NCI-H82 (cell line): Measurements from ENCODE around the gene PAPPA.

Source experiments
- DNase-seq: peaks from one replicate; lab custom pipeline; 2025; lab: John Stamatoyannopoulos, UW

Gene PAPPA

GRCh38 chr9:116350213-116350612 lies 196.6 kb downstream of the PAPPA start:
- no peak for DNase-seq

DNA sequence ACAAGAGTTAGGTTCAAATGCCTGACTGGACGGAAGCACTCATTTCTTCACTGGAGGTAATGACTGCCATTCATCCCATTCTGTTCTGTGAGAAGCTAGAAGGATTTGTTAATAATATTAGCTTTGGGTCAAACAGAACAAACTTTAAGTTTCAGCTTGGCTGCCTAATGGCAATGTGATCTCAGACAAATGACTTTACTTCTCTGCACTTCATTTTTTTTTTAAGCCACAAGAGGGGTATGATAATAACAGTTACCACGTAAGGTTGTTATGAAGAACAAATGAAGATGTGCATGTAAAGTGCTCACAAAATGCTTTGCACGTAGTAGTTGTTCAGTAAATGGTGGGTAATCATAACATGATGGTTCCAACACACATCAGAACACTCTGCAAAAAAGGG lies 199.4 kb downstream of the PAPPA start:
- DNase-seq, result no peak

DNA sequence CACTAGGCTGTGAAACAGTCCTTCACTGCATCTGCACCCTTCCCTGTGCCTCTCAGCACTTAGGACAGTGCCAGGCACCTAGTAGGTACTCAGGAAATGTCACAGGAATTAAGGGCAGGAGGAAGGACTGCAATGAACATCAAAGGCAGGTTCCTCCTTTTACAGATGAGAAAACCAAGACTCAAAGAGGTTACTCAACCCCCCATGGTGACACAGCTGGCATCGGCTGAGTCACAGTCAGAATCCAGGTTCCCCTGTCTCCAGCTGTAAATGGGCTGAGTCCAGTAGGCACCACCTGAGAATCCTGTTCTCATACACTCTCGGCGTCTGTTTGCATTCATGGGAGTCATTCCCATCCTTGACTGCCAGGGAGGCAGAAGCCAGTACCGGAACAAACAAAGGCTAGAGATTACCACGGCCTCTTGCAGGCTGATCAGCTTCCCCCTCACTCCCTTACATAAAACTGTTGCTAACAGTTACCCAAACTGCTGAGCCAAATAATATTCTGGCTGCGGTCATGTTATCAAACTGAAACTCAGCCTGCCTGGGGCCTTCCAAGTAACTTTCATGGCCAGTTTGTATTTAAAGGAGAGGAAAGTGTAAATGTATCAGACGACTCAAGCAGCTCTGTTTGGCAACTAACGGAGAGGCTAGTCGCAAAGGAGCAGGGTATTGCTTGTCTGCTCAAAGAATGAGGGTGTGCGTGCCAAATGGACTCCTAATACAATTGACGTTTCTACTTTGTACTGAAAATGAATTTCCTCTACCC lies 201.7 kb downstream of the PAPPA start:
- DNase-seq, result no peak

- no peak for DNase-seq
Observed at GRCh38 chr9:116358251-116358650, 204.7 kb downstream of the PAPPA start.

DNA sequence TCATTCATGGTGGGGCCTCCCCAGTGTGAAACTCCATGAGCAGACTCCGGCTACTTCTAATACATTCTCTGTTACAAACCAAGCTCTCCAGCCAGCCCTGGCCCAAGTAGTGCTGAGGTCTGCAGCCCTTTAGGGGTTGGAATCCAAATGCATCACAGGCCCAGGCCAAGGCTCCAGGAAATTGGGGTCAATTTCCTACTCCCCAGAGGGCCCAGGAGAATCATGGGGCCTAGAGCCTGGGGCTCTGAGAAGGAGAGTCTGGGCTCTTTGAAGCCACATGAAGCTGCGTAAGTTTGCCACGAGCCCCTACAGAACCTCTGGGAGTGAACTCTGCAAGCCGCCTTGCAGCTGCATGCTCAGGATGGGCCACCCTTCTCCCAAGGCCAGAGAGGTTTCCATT lies 206.4 kb downstream of the PAPPA start:
- no peak for DNase-seq

- no peak for DNase-seq
Observed at GRCh38 chr9:116360989-116361388, 207.4 kb downstream of the PAPPA start.

DNA sequence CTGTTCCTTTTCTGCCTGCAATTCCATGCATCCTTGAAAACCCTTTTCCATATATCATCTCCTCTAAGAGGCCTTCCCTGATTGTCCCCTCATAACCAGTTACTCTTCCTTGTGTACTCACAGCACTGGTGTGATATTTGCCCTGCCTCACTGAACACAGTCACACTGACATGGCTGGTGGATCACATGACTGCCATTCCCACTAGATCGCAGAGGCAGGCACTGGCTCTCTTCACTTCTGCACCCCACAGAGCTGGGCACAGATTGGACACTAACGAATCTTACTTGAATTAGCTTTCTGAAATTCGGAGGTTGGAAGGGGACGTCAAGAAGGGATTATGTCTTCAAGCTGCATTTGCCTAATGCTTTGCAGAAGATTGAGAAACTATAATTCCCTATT lies 208.0 kb downstream of the PAPPA start:
- DNase-seq, result no peak

DNA sequence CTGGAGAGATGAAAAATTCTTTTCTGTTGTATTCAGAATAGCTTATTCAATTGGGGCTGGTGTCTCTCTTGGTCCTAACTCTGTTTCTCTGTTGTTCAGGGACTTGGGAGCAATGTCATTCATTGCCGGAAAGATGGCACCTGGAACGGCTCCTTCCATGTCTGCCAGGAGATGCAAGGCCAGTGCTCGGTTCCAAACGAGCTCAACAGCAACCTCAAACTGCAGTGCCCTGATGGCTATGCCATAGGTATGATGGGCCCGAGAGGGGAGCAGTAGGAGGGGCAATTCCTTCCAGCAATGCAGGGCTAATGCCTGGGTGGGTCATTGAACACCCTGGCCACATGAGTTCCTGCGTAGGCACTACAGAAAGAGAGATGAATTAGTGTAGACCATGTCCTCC lies 208.9 kb downstream of the PAPPA start:
- DNase-seq, result no peak

GRCh38 chr9:116365056-116365471 lies 211.5 kb downstream of the PAPPA start:
- no peak for DNase-seq

DNA sequence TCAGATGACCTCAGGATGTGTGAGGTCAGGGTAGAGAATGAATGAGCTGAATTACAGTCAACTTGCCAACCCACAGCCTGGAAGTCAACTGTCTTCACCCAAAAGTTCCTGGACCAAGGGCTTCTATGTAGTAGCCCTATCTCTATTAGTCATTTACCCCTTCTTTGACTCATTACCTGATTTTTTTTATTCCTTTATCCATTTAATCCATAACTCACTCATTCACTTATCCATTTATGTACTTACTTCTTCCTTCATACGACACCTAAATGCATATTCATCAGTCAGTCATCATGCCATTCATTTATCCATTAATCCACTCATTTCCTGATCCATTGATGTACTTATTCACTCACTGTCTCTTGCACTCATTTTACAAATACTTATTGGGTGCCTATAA lies 212.7 kb downstream of the PAPPA start:
- no peak for DNase-seq

DNA sequence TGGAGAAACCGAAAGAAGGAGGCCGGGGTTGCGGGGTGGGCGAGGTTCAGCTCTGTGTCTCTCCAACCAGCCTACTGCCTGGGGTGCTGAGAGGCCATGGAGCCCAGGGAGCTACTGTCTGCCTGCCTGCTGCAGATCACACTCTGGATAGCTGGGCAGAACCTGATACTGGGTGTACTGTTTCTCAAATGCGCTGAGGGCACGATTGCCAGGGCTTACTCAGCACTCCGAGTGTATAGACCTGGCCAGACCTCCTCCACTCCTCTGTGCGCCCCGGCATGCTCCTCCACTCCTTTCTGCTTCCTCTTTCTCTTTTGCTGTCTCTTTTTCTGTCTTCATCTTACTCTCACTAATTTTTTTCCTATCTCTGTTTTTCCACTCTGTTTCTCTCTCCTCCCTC lies 215.1 kb downstream of the PAPPA start:
- DNase-seq, result no peak

- no peak for DNase-seq
Observed at GRCh38 chr9:116369706-116370105, 216.1 kb downstream of the PAPPA start.

- DNase-seq, result no peak
Observed at GRCh38 chr9:116370556-116370955, 217.0 kb downstream of the PAPPA start.

GRCh38 chr9:116372081-116372673 lies 218.6 kb downstream of the PAPPA start:
- DNase-seq, result no peak

- no peak for DNase-seq
Observed at GRCh38 chr9:116372786-116373185, 219.2 kb downstream of the PAPPA start.

DNA sequence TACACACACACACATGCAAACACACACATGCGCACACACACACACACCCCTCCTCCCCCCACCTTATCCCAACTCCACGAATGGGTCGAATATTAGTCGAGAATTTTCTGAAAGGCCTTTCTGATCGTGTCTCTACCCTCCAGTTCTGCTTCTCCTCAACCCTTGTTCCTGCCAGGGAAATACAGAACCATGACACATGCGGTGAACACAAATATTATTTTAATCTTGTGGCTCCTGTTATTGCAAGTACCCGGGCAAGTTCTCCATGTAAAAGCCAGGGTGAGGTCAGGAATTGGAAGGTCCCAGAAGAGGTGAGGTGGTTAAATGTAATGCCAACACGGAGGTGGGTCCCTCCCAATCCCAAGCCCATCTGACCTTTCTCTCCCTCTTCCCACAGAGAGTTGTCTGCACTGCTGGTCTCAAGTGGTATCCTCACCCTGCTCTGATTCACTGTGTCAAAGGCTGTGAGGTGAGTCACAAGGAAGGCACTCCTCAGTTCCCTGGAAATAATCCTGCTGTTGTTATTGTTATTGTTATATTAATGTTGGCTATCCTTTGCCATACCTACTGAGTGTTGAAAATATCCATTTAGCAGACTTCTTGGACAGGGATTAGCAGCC lies 223.7 kb downstream of the PAPPA start:
- no peak for DNase-seq

DNA sequence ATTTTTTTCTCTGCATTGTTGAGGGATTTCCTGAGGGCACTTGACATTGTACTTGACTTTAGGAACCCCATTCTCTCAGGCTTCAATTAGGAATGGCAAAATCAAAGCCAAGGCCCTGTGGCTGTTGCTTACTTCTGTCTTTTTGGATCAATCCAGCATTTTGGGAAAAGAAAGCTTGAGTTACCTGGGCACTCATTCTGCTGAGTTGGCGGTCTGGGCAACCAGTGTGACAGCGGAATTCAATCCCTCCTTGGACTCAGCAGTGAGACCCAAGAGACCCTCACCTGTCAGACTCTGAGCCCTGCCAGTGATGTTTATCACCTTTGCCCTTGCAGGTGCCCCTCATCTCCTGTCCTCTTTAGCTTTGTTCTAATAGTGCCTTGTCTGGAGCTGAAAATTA lies 225.3 kb downstream of the PAPPA start:
- no peak for DNase-seq

DNA sequence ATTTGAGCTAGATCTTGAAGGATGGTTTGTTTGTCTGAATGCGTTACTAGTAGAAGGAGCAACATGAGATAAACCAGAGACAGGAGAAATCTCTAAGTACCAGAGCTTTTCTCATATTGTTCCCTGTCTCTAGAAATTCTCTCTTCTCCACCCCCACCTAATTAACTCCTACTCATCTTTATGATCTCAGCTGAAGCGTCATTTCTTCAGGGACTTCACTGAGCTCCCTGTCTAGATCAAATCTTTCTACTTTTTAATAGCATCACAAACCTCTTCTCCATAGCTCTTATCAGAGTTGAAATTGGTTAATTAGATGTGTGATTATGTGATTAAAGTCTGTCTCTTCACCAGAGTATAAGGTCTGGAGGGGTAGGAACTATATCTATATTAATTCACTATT lies 226.2 kb downstream of the PAPPA start:
- no peak for DNase-seq

DNA sequence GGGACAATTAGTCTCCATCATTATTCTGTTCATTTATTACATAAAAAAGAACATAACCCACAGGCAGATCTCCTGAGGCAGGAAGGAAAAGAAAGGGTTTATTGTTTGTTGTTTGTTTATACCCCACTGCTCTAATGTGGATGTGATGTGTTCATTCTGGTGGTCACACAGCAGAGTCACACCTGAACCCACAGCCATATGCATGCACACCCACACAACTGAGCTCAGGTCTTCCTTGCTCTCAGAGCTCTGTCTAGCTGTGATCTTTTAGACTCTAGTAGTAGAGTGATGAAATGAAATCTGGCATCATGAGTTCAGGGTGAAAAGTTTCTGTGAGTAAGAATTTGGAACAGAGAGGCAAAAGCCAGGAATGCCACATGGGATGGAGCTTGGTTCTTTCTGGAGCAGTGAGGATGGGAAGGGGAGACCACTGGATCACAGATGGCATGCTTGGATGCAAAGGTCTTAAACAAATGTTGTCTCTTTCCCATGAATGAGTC lies 227.0 kb downstream of the PAPPA start:
- no peak for DNase-seq

- DNase-seq, result no peak
Observed at GRCh38 chr9:116381350-116381749, 227.8 kb downstream of the PAPPA start.

GRCh38 chr9:116382053-116382452 lies 228.5 kb downstream of the PAPPA start:
- no peak for DNase-seq

DNA sequence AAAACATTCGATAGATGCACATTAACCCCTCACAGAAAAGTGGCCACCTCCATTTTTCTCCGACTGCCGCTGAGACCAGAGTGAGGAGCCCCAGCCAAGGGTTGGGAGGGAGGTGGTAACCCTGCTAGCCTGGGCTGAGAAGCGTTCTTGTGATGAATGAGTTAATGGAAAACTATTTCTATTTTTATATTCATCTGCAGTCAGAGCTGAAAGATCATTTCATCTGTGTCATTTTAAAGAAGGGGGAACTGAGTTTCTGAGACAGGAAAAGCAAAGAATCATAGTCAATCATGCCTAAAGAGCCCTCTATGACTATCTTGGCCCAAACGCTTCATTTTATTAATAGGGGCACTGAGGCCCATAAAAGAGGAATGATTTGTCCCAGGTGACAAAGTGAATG lies 229.5 kb downstream of the PAPPA start:
- DNase-seq, result no peak

DNA sequence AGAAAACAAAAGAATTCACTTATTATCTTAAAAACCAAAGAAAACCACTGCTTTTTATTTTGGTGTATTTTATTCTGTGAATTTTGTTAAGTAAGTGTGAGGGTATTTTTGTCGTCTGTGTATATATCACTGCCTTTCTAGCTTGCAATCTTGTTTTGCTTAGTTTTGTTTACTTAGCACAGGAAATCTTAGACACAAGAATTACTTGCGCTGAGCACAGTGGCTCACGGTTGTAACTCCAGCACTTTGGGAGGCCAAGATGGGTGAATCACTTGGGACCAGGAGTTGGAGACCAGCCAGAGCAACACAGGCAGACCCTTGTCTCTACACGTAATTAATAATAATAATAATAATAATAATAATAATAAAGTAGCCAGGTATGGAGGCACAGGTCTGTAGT lies 230.3 kb downstream of the PAPPA start:
- DNase-seq, result no peak
